Neuronal stem cell (in vitro differentiated cells): Measurements from ENCODE around the gene POLH.
A peak's percentile ranks its signal among the peaks of the same experiment; 100 is the strongest.

Experiments
- DNase-seq: peaks from one replicate; pipeline ENCODE4 v3.0.0-alpha.2; 2013; ENCODE audit warnings: low spot score
- H2AFZ ChIP-seq: one replicate; pipeline ENCODE4 v1.6.1; 2013; ENCODE audit warnings: mild to moderate bottlenecking, low read length, inconsistent platforms
- H2AK5ac ChIP-seq: 2 replicates; pipeline ENCODE4 v1.6.1; 2013; ENCODE audit warnings: low read depth, mild to moderate bottlenecking, inconsistent platforms, low read length, moderate library complexity, mixed read lengths
- H2BK120ac ChIP-seq: 2 replicates; pipeline ENCODE4 v1.6.1; 2013; ENCODE audit warnings: low read depth, mild to moderate bottlenecking, inconsistent platforms, low read length, moderate library complexity, mixed read lengths
- H2BK12ac ChIP-seq: one replicate; pipeline ENCODE4 v1.6.1; 2013; ENCODE audit warnings: low read length, inconsistent platforms
- H2BK15ac ChIP-seq: 2 replicates; pipeline ENCODE4 v1.6.1; 2013; ENCODE audit warnings: mild to moderate bottlenecking, low read length, inconsistent platforms, mixed read lengths
- H2BK5ac ChIP-seq: one replicate; pipeline ENCODE4 v1.6.1; 2013; ENCODE audit warnings: inconsistent platforms, mild to moderate bottlenecking, low read length, moderate library complexity
- H3K14ac ChIP-seq: one replicate; pipeline ENCODE4 v1.6.1; 2013; ENCODE audit warnings: low read length, inconsistent platforms
- H3K18ac ChIP-seq: 2 replicates; pipeline ENCODE4 v1.6.1; 2013; ENCODE audit warnings: low read length, inconsistent platforms
- H3K23ac ChIP-seq: 2 replicates; pipeline ENCODE4 v1.6.1; 2013; ENCODE audit warnings: low read depth, mild to moderate bottlenecking, mixed read lengths, low read length, inconsistent platforms; ENCODE audit not compliant: poor library complexity
- H3K27ac ChIP-seq: replicated peaks from 3 replicates; pipeline ENCODE4 v1.5.1; 2013; ENCODE audit warnings: low read length, inconsistent platforms
- H3K27me3 ChIP-seq, 3 experiments: 2 replicates each; pipeline ENCODE4 v1.6.1; 2013; ENCODE audit warnings: low read length in 3 of 3, mild to moderate bottlenecking in 2 of 3, inconsistent platforms in 1 of 3, low read depth in 1 of 3, mixed read lengths in 1 of 3, moderate library complexity in 1 of 3; ENCODE audit not compliant: control insufficient read depth in 3 of 3, insufficient read depth in 3 of 3
- H3K36me3 ChIP-seq, 2 donors: replicated peaks in 1 of 2; 2 replicates each; pipeline ENCODE4 v1.6.1; 2013; ENCODE audit warnings: low read length in 2 of 2; ENCODE audit not compliant: control insufficient read depth in 2 of 2, insufficient read depth in 2 of 2
- H3K4ac ChIP-seq: 2 replicates; pipeline ENCODE4 v1.6.1; 2013; ENCODE audit warnings: inconsistent platforms, mild to moderate bottlenecking, low read length, moderate library complexity
- H3K4me1 ChIP-seq, 2 donors: 1 replicate in 1 of 2; 2 replicates in 1 of 2; pipeline ENCODE4 v1.6.1; 2013; ENCODE audit warnings: low read length in 2 of 2, low read depth in 1 of 2; ENCODE audit not compliant: control insufficient read depth in 2 of 2, insufficient read depth in 1 of 2
- H3K4me2 ChIP-seq: one replicate; pipeline ENCODE4 v1.6.1; 2013; ENCODE audit warnings: mild to moderate bottlenecking, low read length, inconsistent platforms; ENCODE audit not compliant: insufficient read depth, poor library complexity, severe bottlenecking
- H3K4me3 ChIP-seq, 2 donors: 2 replicates each; pipeline ENCODE4 v1.5.1; 2013; ENCODE audit warnings: low read length in 2 of 2, mild to moderate bottlenecking in 2 of 2, inconsistent platforms in 1 of 2, moderate library complexity in 1 of 2
- H3K79me1 ChIP-seq: one replicate; pipeline ENCODE4 v1.6.1; 2013; ENCODE audit warnings: low read depth, mild to moderate bottlenecking, inconsistent platforms, low read length, moderate library complexity
- H3K9ac ChIP-seq: one replicate; pipeline ENCODE4 v1.6.1; 2013; ENCODE audit warnings: mild to moderate bottlenecking, low read depth, low read length, inconsistent platforms; ENCODE audit not compliant: poor library complexity
- H3K9me3 ChIP-seq, 2 donors: replicated peaks in 1 of 2; 2 replicates each; pipeline versions ENCODE3 to v1.6.1; 2013; ENCODE audit warnings: low read length in 2 of 2, mild to moderate bottlenecking in 2 of 2, inconsistent platforms in 1 of 2, low read depth in 1 of 2, mixed read lengths in 1 of 2, moderate library complexity in 1 of 2; ENCODE audit not compliant: control insufficient read depth in 2 of 2, insufficient read depth in 1 of 2
- H4K8ac ChIP-seq: one replicate; pipeline ENCODE4 v1.6.1; 2013; ENCODE audit warnings: low read depth, mild to moderate bottlenecking, inconsistent platforms, low read length, moderate library complexity
- H4K91ac ChIP-seq: one replicate; pipeline ENCODE4 v1.6.1; 2013; ENCODE audit warnings: low read length, low read depth, mild to moderate bottlenecking, inconsistent platforms; ENCODE audit not compliant: poor library complexity
- WGBS, 2 donors: extraction: QIAGEN DNeasy Blood & Tissue Kit; methylation state at CpG; one replicate each; pipeline ENCODE4 v1.1.7; 2013; ENCODE audit warnings: missing lambda C conversion rate in 2 of 2, mixed read lengths in 1 of 2; ENCODE audit not compliant: insufficient read length in 2 of 2, insufficient replicate concordance in 1 of 2; ENCODE audit errors: extremely low coverage in 2 of 2; 5-methylcytosine and 5-hydroxymethylcytosine counted together

The POLH gene

GRCh38 chr6:43627008-43627825, 51.2 kb downstream of the POLH start:
- no peaks in the 10 kb centered on the region for H3K27me3 ChIP-seq
- H3K4me2 ChIP-seq, result no peak overlapping the region
- no peak overlapping the region for H3K9ac ChIP-seq
- no CpG with 5 or more reads among the region's 5 CpGs for WGBS, 2 donors
- peaks cover 6 to 9% of the 10 kb centered on the region in 2 donors for H3K4me1 ChIP-seq
- no peak overlapping the region for H3K14ac ChIP-seq
- H3K9me3 ChIP-seq, result no peaks in the 10 kb centered on the region
- no peak overlapping the region for H4K8ac ChIP-seq
- no peak overlapping the region for H2BK12ac ChIP-seq
- H2BK15ac ChIP-seq, result no peak overlapping the region
- no peak overlapping the region for H3K18ac ChIP-seq
- peaks cover 4% of the 10 kb centered on the region for H3K79me1 ChIP-seq
- H4K91ac ChIP-seq, result no peak overlapping the region
- H2BK120ac ChIP-seq, result no peak overlapping the region
- H3K23ac ChIP-seq, result no peak overlapping the region
- H2BK5ac ChIP-seq, result no peak overlapping the region
- H2AFZ ChIP-seq, result no peak overlapping the region
- no peak overlapping the region for H3K27ac ChIP-seq
- no peak overlapping the region for H2AK5ac ChIP-seq
- no peak overlapping the region for H3K4ac ChIP-seq
- DNase-seq, result no peak
- H3K4me3 ChIP-seq, result no peak overlapping the region
- H3K36me3 ChIP-seq, result peaks cover 38 to 57% of the 10 kb centered on the region in 2 donors

- H4K91ac ChIP-seq, result no peak overlapping the region
- no peaks in the 10 kb centered on the region for H3K27me3 ChIP-seq
- H3K4me1 ChIP-seq, result peaks cover 6 to 9% of the 10 kb centered on the region in 2 donors
- peaks cover 4% of the 10 kb centered on the region for H3K79me1 ChIP-seq
- H2AFZ ChIP-seq, result peak overlapping the region; percentile 78
- peaks cover 33 to 43% of the 10 kb centered on the region in 2 donors for H3K36me3 ChIP-seq
- no peak overlapping the region for H2BK120ac ChIP-seq
- H3K9me3 ChIP-seq, result no peaks in the 10 kb centered on the region
- H4K8ac ChIP-seq, result no peak overlapping the region
- peak; percentile 44 for DNase-seq
- peak overlapping the region; percentile 74 for H3K4me2 ChIP-seq
- H2BK15ac ChIP-seq, result no peak overlapping the region
- no peak overlapping the region for H2BK12ac ChIP-seq
- peak overlapping the region; percentile 75 to 89 for H3K4me3 ChIP-seq
- peak overlapping the region; percentile 40 for H3K4ac ChIP-seq
- no peak overlapping the region for H3K14ac ChIP-seq
- H2BK5ac ChIP-seq, result no peak overlapping the region
- H3K18ac ChIP-seq, result peak overlapping the region; percentile 97
- peak overlapping the region; percentile 64 for H3K27ac ChIP-seq
- peak overlapping the region; percentile 57 for H3K23ac ChIP-seq
- H3K9ac ChIP-seq, result peak overlapping the region; percentile 87
- H2AK5ac ChIP-seq, result no peak overlapping the region
- no CpG with 5 or more reads among the region's 25 CpGs for WGBS, 2 donors
Measured at GRCh38 chr6:43628393-43629103, 52.6 kb downstream of the POLH start.

GRCh38 chr6:43629104-43629504, 53.1 kb downstream of the POLH start, which contains the start of gene GTPBP2:
GTPBP2 (minus strand) TSS chr6:43629264; CDS start chr6:43629162, 102 bp downstream.
- H4K8ac ChIP-seq, result peak within 1 kb of the TSS; percentile 0
- H2BK120ac ChIP-seq, result peak within 1 kb of the TSS; percentile 69
- H2BK15ac ChIP-seq, result peak within 1 kb of the TSS; percentile 87
- peak within 1 kb of the TSS; percentile 96 for H3K14ac ChIP-seq
- peaks cover 6 to 9% of the 10 kb centered on the region in 2 donors for H3K4me1 ChIP-seq
- peak within 1 kb of the TSS; percentile 96 for H2AFZ ChIP-seq
- H2BK5ac ChIP-seq, result peak within 1 kb of the TSS; percentile 99
- no CpG with 5 or more reads among the region's 46 CpGs for WGBS, 2 donors
- peak within 1 kb of the TSS; percentile 57 for H3K23ac ChIP-seq
- no peak within 1 kb of the TSS for H4K91ac ChIP-seq
- H2BK12ac ChIP-seq, result peak within 1 kb of the TSS; percentile 44
- H3K9me3 ChIP-seq, result no peaks in the 10 kb centered on the region
- peak within 1 kb of the TSS; percentile 73 for H2AK5ac ChIP-seq
- H3K4ac ChIP-seq, result peak within 1 kb of the TSS; percentile 99
- H3K79me1 ChIP-seq, result peaks cover 4% of the 10 kb centered on the region
- peak; percentile 98 for DNase-seq
- H3K9ac ChIP-seq, result peak within 1 kb of the TSS; percentile 94
- no peaks in the 10 kb centered on the region for H3K27me3 ChIP-seq
- peak within 1 kb of the TSS; percentile 75 to 90 for H3K4me3 ChIP-seq
- peak within 1 kb of the TSS; percentile 74 for H3K4me2 ChIP-seq
- peak within 1 kb of the TSS; percentile 95 for H3K27ac ChIP-seq
- H3K36me3 ChIP-seq, result peaks cover 28 to 38% of the 10 kb centered on the region in 2 donors
- H3K18ac ChIP-seq, result peak within 1 kb of the TSS; percentile 100
